Renal cortical epithelial cell (primary cell): ENCODE results near the gene EPHA4. TPM values are rescaled to one million over a fixed set of nuclear protein-coding genes. Genes with fewer than 3 reads are reported as not detected.
A peak's percentile ranks its signal among the peaks of the same experiment; 100 is the strongest.

ENCODE experiments used
- DNase-seq: peaks from one replicate; pipeline ENCODE4 v3.0.0-alpha.2; 2011; ENCODE audit warnings: low read depth
- total RNA-seq: library from RNA; depleted of rRNA; stranded (reverse); fragments of >200 nt; gene quantifications from 2 replicates; pipeline ENCODE4 v1.2.3, GENCODE V29; 2014

EPHA4 gene
- total RNA-seq, 1 donor from 2014 or later = 15.8 TPM

DNA sequence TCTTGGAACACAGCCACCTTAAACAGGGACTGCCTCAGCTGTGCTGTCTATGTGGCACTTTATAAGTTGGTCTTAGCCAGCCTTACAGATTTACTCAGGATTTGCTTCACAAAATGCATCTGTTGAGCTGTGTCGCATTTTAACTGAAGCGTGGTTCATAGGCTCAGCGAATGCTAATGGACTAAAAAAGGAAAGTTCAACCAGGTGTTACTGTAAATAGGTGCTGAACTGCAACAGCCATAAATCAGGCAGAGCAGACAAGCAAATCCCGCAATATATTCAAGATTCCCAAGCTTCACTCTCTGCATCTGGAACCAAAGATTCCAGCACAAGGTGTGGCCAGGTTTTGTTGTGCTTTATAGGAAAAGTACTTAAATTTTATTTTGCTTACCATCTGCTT lies 130.0 kb downstream of the EPHA4 start:
- no peak for DNase-seq

DNA sequence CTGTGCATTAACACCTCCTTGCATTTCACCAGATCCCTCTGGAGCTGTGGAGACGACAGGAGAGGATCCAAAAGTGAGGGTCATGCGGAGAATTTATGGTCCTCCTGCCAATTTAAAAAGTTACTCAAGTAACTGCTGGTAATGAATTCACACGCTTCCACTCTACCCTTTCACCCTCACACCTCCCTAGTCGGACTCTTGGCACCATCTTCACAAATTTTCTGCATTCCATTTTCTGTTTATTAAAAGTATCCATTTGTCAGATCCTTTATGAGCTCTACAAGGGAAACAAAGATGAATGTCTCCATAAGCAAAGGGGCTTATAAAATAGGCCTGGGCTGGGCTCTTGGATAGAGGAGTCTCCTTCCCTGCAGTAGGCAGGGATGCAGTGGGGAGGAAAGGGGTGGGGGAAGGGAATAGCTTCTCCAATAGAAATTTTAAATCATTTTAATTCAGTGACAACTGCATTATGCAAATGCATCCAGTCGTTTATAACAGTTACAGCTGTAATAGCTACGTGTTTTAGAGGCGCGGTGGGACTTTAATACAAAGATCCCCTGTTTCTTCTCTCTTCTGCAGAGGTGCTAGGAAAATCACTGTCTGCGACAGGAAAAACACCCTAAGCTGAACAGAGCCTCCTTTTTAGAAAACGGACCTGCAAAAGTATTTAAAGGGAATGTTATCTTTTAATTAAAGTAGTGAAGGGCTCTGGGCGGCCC lies 132.2 kb downstream of the EPHA4 start:
- no peak for DNase-seq

DNA sequence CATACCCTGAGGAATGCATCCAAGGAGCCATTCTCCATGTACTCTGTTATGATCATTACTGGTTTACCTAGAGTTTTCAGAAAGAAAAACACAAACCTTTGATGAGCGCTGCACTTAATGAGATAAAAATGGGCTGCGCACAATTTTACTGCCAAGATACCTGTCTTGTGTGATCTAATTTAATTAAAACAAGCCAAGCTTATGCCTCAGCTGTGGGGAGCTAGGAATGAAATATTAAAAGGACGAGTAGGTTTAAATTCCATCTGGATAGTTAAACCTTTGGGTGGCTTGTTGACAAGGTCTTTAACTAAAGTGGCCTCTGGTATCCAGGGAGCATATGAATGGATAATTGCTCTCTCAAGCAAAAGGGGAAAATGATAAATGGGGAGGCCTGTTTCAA lies 135.0 kb downstream of the EPHA4 start:
- peak; percentile 29 for DNase-seq

DNA sequence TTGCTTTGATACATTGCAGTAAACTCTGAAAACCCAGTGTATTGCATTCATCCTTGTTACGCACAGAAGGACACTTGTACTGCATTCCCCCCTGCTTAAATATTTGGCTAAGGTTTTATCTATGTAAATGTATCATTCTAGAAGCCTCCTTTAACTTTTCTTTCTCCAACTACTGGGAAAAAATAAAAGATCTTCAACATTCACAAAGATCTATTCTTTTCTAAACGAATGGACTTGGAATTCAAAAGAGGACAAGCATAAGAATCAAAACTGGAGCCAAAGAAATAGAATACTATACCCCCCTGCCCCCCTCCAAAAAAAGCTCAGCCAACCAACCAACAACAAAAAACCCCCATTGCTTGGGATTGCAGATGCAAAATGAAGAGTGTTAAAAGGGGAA lies 136.9 kb downstream of the EPHA4 start:
- DNase-seq = no peak

DNA sequence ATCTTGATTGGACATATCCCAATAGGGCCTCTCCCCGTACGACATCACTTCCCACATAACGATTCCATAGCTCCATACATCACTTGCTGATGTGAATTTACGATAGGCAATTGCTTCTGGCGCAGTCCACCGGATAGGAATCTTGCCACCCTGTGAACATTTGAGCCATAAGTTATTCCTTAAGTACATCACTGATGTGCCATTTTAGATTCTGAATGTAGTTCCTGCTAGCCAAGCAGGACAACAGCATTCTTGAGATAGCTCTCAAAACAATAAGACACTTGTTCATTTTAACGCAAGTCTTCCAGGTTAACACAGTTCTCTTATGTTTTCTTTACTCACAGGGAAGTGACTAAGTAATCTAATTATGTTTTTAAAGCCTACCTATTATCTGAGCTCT lies 138.0 kb downstream of the EPHA4 start:
- peak; percentile 11 for DNase-seq

DNA sequence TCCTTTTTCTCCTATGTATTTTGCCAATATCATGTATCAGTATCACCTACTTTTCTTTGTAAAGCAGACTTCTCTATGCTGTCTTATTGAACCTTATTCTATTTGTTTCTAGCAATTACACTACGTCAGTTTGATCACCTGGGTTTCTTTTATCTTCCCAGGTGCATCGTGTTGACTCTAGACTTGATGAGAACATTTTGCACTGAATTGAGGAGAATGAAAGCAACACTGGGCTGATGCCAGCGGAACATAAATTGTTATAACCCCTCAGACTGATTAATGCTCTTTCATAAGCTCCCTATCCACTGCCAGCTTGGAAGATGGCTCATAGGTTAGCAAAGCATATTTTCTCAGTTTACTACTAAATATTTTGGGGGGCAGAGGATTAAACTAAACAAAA lies 140.6 kb downstream of the EPHA4 start:
- no peak for DNase-seq

DNA sequence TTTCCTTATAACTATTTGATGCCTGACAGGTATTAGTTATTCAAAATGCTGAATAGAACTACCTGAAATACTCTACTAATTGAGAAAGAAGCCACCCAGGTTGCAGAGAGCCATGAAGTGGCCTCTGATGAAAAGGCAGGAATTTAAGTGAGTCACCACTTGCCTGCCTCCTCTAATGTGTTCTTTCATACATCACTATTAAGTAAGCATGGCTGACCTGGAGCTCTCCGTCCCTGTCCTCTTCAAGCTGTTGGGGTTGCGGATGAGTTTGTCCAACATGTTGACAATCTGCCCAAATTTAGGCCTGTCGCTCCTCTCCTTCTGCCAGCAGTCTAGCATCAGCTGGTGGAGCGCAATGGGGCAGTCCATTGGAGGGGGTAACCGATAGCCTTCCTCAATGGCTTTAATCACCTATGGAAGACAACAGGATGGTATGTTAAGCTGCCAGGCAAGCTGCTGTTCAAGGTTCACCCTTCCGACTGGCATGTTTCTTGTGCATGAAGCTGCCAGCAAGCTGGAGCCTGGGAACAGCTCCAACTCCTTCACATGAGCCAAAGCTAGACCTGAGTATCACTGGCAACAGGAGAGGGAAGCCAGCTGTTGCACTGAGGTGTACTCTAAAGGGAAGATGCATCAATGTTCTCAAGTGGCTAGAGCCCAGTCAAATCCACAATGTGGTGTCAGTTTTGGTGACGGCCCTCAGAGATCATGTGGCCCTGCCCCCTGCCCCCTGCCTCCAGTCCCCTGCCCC lies 142.2 kb downstream of the EPHA4 start:
- DNase-seq = peak; percentile 37

DNA sequence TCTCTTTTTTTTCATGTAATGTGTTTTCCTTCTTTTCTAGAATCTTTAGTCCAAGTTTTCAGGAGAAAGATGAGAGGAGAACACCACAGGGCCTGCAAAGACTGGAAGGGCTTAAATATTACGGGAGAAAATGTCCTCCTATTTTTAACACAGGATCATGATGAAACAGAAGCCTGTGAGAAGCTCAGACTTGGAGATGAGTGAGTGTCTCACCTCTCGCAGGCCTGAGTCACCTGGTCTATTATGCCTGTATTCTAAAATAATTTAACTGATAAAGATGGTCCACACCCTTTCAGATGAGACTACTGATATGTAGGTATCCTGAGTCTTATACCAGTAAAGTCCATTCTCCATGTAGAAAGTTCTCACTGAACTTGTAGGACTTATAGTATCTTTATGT lies 143.2 kb downstream of the EPHA4 start:
- no peak for DNase-seq

DNA sequence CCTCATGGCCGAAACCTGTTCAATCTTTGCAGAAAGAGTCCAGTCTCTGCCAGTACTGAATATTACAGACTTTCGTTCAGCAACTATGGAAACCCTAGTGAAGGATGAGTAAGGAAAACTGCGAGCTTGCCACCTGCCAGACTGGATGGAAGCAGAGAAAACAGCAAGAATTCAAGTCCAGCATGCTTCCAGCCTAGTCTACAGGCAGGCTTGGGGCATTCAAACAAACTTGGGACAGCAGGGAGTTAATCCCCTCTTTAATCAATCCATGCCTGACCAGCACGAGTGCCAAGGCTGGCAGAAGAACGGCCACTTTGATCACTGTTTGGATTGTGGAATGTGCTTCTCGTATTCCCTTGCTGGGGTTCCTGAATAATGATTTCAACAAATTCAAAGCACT lies 145.2 kb downstream of the EPHA4 start:
- DNase-seq = no peak

DNA sequence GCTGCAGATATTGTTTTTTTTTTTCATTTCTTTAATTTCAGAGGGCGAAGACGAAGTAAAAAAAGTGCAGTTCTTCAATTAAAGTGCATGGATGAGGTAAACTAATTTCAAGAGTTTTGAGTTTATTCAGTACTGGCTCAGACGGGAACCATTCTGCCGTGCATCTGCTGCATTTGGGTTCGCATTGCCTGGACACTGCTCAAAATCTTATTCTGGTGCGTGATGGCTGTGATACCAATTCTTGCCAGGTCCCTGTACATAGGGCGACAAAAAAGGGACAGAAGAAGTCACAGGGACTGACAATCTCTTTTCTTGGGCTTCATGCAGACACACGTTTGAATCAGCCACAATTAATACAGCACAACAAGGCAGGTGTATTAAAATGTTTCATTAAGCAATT lies 146.2 kb downstream of the EPHA4 start:
- no peak for DNase-seq

DNA sequence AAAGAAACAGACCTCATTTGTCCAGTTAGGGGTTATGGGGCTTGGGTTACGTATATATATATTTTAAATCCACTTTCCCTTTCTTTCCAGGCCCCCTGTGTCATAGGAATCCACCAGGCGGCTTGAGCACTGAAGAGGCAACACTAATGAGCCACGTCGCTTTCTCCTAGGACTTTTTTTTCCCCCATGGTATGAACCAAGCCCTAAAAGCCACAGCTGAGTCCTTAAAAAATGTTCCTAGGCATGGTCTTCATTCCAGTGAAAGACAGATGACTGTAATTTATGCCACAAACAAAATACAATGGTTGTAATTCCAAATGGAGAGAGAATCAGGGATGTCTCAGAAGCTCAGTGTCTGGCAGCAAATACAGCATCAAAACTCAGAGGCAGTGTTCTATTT lies 146.8 kb downstream of the EPHA4 start:
- DNase-seq = no peak

DNA sequence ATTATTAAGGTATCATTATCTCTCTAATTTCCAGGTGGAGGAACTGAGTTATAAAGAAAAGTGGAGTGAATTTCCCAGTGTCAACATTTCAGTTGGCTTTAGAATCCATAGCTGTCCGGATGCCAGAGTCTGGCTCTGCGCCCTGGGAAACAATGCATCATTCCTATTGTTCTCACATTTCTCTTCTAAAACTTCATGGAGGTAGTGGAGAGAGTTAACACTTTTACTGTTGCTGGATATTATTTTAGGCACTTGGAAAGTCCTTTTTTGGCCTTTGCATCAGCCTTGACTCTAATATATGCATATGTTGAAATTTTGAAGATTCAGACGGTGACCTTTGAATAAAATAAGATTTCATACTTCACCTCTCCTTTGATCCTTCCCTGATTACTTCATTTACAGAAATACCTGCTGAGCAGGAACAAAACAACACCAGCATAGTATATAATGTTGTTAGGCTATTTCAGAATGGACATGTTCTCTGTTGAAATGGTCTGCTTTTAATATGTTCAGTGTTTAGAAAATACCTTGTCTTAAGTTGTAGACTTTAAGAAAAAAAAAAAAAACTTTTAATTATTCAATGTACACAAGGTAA lies 148.8 kb downstream of the EPHA4 start:
- DNase-seq = no peak

DNA sequence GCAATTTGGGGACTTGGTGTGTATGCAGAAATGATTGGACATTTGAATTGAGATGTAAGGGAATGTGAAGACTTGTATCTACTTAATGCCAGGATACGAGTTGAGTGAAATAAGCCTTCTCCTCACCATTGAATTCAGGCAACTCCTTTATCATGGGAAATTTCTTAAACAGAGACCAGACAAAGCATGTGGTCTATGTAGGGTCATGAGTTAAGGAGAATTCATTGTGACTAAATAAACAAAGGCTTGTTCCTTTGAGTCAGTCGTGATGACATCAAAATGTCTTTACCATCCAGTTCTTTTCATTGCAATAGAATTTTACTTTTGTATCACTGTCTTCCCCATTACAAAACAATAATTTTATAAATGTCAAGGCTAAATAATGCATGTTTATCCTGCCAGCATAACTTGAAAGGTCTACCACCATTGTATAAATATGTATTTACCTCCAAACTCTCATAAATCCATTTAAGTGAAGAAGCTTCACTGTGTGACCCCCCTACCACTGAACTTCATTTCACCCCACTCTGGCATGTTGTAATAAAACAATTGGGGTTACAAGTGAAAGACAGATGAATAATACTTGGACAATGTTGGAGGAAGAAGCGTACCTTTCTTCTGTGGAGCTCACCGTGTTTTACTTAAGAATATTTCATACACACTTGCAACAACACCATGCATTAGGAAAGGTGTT lies 149.4 kb downstream of the EPHA4 start:
- DNase-seq = peak; percentile 26

DNA sequence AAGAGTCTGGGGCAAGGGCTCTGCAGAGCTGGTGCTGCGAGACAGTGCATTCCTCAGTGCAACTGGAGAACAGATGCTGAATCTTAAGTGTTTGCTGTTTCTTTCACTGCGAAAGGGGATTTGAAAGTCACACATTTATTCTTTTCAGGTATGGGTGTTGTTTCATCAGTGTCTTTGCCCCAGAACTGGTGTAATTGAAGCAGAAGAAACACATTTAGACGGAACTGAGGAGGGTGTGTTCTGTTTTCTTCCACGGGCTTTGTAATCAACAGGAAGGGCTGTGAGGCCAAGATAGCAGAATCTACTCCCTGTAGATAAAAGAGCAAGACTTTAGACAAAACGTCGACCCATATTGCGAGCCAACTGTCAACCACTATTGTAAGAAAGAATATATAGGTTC lies 151.9 kb downstream of the EPHA4 start:
- DNase-seq = no peak

DNA sequence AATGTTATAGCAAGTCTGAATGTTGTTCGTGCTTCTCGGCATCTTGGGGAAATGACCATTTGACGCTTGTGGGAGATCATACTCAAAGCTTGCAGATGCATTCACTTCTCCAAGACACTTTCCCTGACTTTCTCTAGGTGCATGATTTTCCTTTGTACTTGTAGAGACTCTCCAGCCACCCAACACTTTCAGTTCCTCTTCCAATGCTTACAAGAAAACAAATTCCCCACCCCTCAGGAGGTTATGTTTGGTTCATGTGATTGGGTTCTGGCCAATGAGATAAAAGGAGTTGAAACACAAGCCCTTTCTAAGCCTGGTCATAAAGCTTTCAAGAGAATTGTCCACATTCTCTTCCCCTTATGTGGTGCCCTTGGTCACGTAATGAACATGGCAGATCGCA lies 156.3 kb downstream of the EPHA4 start:
- DNase-seq = no peak

DNA sequence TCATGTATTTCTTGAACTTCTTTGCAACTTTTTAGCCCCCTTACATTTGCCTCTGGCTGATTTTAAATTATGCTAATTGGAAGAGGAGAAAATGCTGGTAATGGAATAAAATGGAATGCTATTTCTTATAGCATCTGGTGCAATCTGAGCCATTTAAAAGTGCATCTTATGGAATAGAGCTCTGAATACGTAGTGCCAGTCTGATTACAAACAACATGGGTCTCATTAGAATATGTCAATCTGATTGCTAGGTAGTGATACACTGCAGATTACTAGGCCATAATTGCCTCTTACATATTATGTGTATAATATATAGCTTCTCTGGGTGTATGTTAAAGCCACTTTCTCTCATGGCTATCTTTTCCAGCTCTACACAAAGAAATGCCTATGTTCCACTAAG lies 159.1 kb downstream of the EPHA4 start:
- DNase-seq = no peak

DNA sequence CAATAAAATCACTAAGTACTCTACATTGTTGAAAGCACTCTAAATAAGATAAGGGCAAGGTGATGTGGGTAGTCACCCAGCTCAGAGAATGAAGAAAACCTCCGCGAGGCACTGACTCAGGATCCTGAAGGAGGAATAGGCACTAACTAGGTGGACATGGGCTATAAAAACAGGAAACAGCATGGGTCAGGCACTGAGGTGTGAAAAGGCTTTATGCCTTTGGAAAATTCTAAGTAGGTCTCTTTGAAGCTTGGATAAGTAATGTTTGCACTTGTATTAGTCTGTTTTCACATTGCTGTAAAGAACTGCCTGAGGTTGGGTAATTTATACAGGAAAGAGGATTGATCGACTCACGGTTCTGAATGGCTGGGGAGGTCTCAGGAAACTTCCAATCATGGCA lies 161.6 kb downstream of the EPHA4 start:
- peak; percentile 89 for DNase-seq

DNA sequence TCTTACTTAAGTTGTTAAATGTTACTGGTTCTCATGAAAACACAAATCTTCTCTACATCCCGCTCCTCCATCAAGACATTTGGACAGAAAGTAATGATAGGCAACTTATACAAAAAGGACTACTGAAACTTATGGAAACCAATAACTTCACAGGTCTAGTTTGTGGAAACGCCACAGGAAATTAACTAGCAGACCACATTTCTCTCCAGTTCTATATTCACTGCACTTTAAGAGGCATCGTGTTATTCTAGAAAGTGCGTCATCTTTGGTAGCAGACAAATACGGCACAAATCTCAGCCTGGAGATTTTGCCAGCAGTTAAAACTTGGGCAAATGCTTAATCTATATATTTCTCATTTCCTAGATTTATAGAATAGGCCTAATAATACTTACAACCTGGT lies 164.3 kb downstream of the EPHA4 start:
- no peak for DNase-seq

DNA sequence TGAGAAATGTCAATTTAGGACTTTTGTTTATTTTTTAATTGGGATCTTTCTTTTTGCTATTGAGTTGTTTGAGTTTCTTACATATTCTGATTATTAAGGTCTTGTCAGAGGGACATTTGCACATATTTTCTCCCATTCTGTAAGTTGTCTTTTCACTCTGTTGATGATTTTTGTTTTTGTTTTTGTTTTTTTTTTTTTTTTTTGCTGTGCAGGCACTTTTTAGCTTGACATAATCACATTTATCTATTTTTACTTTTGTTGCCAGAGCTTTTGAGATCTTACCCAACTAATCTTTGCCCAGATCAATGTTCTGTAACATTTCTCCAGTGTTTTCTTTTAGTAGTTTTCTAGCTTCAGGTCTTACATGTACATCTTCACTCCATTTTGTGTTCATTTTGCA lies 166.6 kb downstream of the EPHA4 start:
- DNase-seq = no peak

DNA sequence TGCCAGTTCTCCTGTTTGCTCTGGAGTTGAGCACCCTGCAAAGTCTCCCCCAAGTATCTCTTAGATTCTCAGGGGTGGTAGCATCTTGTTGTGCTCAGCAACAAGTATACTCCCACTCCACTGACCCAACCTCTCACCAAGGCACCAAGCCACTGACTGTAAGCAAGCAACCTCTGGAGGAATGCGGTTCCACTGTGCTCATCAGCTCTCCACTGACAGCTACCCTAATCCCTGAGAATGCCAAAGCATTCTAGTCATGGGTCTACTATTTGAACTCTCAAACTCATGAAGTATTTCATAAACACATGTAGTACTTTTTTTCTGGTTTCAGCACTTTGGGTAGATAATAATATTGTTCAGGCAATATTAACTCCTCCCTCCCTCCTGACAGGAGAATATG lies 170.0 kb downstream of the EPHA4 start:
- DNase-seq = no peak

DNA sequence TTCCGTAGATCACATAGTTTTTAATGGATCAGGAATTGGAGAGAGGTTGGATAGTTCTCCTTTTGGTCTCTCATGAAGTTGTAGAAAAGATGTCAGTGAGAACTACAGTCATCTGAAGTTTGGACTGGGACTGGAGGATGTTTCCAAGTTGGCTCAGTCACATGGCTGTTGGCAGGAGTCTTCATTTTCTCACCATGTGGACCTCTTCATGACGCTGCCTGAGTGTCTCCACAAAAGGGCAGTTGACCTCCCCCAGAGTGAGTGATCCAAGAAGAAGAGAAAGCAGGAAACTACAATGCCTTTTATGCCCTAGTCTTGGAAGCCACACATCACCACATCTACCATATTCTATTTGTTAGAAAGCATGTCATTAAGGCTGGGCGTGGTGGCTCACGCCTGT lies 171.7 kb downstream of the EPHA4 start:
- DNase-seq = no peak

DNA sequence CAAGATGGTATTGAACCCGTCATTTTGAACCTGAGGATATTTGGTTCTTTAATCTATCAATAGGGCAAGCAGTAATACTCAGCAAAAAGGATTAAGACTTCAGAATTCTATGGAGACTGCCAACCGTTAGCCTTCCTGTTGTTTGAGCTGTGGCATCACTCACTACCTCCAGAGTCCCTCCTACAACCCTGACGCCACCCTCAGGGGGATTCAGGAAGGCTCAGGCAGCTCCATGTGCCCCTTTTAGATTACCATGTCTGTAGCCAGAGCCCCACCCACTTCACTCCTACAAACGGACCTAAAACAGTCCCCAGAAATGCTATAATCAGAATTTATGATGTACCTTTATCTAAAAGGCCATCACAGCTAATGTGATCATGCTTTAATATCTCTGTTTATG lies 172.9 kb downstream of the EPHA4 start:
- DNase-seq = no peak

DNA sequence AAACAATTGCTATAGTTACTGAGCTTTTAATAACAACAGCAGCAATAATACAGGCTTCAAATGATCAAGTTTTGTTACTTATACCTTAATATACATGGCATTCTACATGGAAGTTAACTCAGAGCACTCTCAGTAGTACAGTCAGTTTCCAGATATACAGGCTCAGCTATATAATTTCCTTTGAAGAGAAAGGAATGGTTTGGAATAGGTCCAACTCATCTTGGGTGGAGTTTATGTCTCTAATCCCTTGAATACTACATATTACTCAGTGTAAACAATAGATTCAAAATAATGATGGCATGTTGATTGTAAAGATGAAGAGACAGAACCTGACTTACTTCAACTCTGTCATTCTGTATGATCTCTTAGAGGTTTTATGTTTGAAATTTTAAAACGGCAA lies 174.9 kb downstream of the EPHA4 start:
- no peak for DNase-seq
